SHP77 treated with DMSO at 0.1 percent for 48 hours (cell line): ENCODE measurements around the gene ADAM10.

ENCODE experiments used
- DNase-seq: peaks from one replicate; lab custom pipeline; 2025; lab: John Stamatoyannopoulos, UW

Gene ADAM10

DNA sequence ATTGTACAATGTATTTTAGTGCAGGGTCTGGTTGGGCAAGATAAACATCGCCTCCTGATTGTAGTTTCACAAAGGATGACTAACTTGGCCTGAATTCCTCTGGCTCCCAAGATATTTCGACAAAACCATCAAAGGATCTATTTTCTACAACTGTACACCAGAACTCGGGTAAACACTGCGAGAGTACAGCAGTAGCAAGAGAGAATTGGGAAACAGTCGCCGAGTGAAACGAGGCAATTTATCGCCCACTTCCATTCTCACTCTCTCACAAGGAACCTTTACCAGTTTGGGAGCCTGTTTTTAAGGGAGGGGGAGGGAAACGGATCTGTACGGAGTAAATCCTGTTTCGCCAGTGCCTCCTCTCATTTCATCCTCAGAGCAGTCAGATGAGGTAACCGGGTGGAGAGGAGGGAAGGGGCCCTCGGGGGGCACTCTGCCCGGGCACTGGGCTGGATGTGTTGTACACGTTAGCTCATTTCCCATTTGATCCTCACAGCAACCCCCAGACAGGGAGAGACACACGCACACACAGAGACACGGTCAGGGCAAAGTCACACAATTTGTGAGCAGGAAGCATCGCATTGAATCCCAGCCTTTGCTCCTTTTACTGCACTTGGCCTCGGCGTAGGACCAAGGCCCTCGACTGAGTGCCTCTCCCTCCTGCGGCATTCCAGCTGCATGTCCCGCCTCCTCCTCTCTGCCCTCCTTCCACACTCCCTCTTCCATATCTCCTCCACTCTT is 197.6 kb downstream of the ADAM10 start:
- no peak for DNase-seq

DNA sequence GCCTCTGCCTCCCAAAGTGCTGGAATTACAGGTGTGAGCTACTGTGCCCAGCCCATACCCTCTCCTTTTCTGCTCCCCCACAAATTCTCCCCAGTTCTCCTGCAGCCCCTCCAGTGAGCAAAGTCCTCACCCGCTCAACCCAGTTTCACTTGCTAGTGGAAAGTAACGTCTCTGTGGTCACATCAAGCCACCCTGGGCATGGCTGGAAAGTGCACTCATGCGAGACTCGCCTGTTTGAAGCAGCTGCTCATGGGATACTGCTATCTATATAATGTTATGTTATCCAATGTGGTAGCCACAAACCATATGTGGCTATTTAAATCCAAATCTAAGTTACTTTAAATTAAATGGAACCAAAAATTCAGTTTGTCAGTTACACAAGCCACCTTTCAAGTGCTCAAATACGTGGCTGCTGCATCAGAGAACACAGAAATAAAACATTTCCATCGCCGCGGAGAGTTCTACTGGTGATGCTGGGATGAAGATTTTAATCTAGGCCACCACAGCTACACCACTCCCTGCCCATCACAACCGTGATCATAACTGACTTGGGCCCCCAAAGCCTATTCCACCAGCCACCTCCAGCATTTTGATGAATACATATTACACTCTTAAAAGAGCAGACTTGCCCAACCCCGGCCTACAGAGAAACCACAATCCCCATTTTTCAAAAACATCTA is 198.3 kb downstream of the ADAM10 start:
- DNase-seq: no peak

GRCh38 chr15:58549785-58550074 is 199.8 kb downstream of the ADAM10 start:
- no peak for DNase-seq

GRCh38 chr15:58549013-58549784 is 200.3 kb downstream of the ADAM10 start:
- DNase-seq: no peak

DNA sequence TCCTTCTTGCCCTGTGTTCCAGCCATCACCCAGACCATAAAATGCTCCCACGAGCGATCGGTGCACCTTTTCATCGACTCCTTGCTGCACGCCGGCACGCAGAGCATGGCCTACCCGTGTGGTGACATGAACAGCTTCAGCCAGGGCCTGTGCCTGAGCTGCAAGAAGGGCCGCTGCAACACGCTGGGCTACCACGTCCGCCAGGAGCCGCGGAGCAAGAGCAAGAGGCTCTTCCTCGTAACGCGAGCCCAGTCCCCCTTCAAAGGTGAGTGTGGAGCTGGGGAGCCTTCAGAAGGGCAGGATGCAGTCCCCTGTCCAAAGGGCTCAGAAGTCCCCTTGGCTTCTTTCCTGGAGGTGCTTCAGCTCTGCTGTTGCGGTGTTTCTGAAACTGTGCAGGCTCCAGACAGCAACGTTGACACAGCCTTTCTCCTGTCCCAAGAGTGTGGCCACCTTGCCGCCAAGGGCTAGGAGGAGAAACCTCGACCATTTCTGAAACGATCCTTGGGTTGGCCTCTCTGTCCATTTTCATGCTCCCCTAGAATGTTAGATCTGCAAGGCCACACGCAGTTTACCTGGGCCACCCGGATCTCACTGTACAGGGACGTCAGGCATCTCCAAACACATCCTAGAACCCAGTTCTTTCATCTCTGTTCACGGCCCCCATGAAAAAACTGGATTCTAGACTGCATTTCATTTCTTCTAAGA is 201.0 kb downstream of the ADAM10 start:
- no peak for DNase-seq

DNA sequence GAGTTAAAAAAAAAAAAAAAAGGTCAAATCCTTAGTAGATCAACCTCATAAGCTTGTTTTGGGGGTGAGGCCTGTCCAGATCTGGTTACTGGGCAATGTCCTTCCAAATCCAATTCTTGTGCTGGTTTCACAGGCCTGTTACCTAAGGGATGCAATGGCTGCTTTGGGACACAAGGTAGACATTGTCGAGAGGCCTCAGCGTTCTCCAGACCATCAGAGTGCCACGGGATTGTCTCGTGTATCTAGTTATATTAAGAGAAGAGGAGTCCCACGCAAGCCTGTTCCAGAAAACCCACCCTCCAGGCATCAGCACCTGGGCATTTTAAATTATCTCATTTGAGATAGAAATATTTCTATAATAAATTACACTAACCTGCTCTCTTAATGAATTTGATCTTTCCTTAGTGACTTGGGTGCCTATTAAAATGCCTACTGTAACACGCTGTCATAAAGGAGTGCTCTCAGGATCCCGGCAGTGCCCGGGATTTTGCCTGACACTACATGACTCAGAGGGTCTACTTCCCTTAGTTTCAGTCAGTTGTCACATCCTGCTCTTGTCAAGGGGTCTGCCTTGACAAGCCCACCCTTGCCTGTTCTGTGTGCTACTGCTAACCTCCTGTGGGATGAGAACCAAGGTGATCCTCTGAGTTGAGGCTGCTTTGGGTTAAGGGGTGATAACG is 201.7 kb downstream of the ADAM10 start:
- DNase-seq: no peak

GRCh38 chr15:58546635-58547627 is 202.6 kb downstream of the ADAM10 start:
- no peak for DNase-seq

- DNase-seq: no peak
Observed at GRCh38 chr15:58546066-58546591, 203.4 kb downstream of the ADAM10 start.

DNA sequence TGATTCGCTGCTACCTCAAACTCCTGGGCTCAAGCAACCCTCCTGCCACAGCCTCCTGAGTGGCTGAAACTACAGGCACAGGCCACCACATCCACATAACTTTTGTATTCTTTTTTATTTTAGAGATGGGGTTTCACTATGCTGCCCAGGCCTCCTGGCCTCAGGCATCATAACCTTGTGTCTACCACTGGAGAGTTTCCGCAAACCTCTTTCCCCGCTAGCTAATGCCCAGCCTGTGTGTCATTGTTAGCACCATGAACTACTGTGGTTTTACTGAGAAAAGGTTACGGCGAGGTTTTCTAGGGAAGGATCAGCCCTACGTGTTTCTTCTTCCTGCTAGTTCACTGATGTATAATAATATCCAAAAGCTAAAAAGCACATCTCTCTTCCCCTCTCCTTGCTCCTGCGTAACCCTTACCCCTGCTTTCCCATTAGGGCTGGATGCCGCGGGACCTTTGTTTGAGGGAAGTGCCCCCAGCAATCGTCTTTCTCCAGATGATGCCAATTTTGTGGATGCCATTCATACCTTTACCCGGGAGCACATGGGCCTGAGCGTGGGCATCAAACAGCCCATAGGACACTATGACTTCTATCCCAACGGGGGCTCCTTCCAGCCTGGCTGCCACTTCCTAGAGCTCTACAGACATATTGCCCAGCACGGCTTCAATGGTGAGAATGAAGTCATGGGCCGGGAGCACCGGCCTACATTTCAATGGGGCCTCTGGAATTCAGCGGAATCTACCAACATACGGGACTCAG is 204.0 kb downstream of the ADAM10 start:
- no peak for DNase-seq

DNA sequence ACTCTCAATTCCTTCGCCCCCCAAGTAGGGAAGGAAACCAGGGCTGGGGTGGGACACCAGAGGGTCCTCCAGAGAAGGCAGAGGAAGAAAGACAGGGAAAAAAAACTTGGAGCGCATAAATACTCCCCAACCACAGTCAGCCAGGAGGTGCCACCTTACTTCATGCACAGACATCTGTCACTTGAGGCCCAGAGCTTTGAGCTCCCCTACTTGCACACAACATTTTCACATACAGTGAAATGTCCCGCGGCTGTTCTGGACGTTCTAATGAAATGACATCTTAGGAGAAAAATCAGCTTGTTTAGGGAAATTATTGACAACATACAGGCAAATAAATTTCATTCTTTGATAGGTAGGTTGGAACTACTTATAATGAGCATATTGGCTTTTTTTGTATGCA is 204.8 kb downstream of the ADAM10 start:
- DNase-seq: no peak

DNA sequence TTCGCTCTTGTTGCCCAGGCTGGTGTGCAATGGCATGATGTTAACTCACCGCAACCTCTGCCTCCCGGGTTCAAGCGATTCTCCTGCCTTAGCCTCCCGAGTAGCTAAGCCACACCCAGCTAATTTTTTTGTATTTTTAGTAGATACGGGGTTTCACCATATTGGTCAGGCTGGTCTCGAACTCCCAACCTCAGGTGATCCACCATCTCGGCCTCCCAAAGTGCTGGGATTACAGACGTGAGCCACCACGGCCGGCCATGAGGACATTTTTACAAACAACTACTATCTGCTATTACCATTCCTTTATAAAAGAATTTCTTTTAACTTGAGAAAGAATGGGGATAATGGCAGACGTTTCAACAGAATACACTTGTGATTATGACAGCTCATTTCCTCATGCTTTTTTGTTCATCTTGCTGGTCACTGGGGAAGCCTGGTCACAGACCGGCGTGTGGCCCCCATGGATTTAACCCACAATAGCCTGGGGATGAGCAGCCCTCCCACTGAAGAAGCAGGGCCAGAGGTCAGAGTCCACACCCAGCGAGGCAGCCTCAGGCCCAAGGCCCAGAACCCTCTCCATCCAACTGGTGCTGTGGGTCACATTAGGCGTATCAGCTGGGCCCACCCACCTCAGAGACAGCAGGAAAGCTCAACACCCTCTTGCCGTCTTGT is 205.7 kb downstream of the ADAM10 start:
- DNase-seq: no peak

DNA sequence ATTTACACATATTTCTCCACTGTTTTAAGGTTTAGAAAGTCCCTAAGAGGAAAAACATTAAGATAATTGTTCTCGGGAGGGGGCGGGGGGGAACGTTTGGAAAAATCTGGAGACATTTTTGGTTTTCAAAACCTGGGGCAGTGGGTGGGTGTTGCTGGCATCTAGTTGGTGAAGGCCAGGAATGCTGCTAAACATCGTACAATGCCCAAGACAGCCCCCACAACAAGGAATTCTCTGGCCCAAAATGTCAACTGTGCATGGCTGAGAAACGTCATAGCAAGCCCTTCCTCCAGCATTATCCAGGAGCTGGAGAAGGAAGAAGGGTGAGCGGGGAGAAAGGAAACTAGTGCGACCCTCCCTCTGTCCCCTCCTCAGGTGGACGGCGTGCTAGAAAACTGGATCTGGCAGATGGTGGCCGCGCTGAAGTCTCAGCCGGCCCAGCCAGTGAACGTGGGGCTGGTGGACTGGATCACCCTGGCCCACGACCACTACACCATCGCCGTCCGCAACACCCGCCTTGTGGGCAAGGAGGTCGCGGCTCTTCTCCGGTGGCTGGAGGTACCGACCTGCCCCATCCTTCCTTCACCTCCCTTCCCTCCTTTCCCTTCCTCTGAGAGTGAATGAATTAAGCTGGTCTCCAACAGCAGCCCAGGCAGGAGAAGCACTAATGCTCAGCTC is 208.0 kb downstream of the ADAM10 start:
- no peak for DNase-seq

GRCh38 chr15:58539548-58539947 is 210.0 kb downstream of the ADAM10 start:
- DNase-seq: no peak

DNA sequence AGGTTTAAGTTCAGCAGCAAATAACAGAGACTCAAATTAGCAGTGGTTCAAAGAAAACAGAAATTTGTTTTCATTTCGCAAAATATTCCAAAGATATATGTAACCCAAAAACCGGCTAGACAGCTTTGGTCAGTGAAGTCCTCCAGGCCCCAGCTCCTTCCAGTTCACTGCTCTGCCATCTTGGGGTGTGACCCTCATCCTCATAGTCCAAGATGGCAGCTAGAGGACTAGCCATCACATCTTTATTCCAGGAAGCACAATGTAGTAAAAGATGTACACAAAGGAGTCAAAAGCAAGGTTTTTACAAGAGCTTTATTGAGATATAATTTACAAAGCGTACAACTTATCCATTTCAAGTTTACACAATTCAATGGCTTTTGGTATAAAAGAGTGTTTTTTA is 210.6 kb downstream of the ADAM10 start:
- no peak for DNase-seq
